ENCODE measurements around the gene CEP112.
A peak's percentile ranks its signal among the peaks of the same experiment; 100 is the strongest.

The CEP112 gene

GRCh38 chr17:66192378-66192687 is 400 bp upstream of the CEP112 start:
- POLR2A ChIA-PET: no interaction called here

DNA sequence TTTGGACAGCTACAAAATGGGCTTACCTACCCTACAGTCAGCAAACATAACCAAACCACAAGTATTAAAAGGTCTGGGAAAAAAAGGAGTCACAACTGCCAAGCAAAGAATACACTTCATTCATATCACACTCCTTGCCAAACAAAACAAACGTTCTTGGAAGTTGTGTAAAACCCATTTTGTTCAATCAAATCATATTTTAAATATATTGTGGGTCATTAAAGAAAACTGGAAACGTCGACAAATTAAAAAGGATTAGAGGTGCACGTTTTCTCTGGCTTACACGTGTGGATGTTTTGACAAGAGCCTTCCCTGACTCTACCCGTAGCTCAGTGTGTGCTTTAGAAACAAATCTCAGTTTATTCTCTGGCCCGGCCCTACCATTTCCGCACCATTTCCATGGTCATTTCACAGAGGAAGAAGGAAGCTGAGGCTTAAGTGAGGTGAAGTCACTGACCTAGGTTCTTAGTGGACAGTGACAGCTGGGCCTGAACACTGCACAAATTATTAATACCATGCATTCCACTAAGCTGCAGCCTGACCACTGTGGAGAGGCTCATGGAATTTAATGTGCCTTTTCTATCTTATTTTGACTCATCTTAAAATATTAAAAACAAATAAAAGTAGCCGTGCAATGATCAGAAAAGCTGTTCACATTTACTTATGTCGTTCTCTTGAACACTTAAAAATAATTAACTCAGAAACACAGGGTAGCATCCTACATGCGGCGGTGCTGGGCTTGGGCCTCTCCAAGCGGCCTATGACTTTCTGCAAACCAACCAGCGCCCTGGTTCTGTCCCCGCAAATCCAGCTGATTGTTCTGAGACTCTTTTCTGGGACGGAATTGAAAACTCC is 968 bp downstream of the CEP112 start:
- peak overlapping the region; percentile 64 for H3K4me3 ChIP-seq (ENCODE audit: low read depth, low read length)
- TF ChIP-seq, protein P1, sequence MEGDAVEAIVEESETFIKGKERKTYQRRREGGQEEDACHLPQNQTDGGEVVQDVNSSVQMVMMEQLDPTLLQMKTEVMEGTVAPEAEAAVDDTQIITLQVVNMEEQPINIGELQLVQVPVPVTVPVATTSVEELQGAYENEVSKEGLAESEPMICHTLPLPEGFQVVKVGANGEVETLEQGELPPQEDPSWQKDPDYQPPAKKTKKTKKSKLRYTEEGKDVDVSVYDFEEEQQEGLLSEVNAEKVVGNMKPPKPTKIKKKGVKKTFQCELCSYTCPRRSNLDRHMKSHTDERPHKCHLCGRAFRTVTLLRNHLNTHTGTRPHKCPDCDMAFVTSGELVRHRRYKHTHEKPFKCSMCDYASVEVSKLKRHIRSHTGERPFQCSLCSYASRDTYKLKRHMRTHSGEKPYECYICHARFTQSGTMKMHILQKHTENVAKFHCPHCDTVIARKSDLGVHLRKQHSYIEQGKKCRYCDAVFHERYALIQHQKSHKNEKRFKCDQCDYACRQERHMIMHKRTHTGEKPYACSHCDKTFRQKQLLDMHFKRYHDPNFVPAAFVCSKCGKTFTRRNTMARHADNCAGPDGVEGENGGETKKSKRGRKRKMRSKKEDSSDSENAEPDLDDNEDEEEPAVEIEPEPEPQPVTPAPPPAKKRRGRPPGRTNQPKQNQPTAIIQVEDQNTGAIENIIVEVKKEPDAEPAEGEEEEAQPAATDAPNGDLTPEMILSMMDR (IDR thresholded peaks at IDR 0.05; ENCODE audit: insufficient read depth, low read length, missing control alignments): no peak
- CTCF ChIA-PET: interaction anchor here (0.8 to 2.1 kb wide), 4 partner anchors 10 to 537 kb away, joined by 3 to 13 read pairs (median 3); no protein-coding TSS in a partner anchor
- no peak for DNase-seq (ENCODE audit: low read depth, low spot score)
- POLR2A ChIA-PET: interaction anchor here (0.6 kb wide), 1 partner anchor 25 kb away, joined by 4 read pairs; no protein-coding TSS in a partner anchor

More at GRCh38 chr17:66192378-66192687, 400 bp upstream of the CEP112 start:
- TF ChIP-seq, protein P1 (IDR thresholded peaks at IDR 0.05; ENCODE audit: insufficient read depth, low read length, missing control alignments): no peak
- DNase-seq (ENCODE audit: low read depth, low spot score): no peak
- CTCF ChIA-PET: interaction anchor here (0.6 kb wide), 1 partner anchor 1014 kb away, joined by 3 read pairs; no protein-coding TSS in a partner anchor
- H3K4me3 ChIP-seq (ENCODE audit: low read depth, low read length): peak overlapping the region; percentile 64

DNA sequence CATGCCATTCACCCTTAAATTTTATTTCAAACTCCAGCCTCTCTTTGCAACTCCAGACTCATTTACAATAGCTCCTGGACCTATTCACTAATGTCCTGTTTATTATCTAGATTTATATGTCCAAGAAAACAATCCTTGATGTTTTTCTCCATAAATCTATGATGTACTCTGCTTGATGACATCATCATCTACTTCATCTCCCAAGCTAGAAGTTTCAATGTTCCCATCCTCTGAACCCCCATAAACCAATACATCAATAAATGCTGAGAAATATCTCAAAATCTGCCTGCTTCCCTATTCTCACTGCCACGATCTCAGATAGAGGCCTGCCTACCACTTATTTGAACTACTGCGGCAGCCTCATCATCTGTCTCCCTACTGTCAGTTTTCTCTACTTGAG is 4.2 kb downstream of the CEP112 start:
- H3K4me3 ChIP-seq (ENCODE audit: low read depth, low read length): no peak overlapping the region
- TF ChIP-seq, protein P1 (IDR thresholded peaks at IDR 0.05; ENCODE audit: insufficient read depth, low read length, missing control alignments): no peak
- ChIA-PET CTCF (interaction anchor here (1.5 kb wide), 1 partner anchor 13 kb away, joined by 6 read pairs; no protein-coding TSS in a partner anchor), POLR2A (no interaction called here)
- DNase-seq (ENCODE audit: low read depth, low spot score): no peak

DNA sequence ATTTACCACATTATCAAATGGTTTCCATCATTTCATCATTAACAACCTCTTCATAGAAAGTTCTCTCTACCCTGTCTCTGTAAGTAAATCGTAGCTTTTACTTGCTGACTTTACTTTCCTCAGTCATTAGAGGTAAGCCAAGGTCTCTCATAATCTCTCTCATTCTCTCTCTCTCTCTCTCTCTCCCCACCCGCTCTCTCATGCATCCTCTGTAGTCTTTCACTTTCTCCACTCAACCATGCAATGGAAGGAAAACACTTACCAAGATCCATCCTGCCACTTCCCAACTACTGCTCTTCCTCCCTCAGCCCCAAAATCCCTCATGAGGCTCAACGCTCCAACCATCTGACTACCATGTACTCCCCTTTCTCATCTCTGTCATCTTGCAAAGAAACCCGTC is 6.1 kb downstream of the CEP112 start:
- TF ChIP-seq, protein P1 (IDR thresholded peaks at IDR 0.05; ENCODE audit: insufficient read depth, low read length, missing control alignments): no peak
- H3K4me3 ChIP-seq (ENCODE audit: low read depth, low read length): no peak overlapping the region
- CTCF ChIA-PET: no interaction called here
- POLR2A ChIA-PET: no interaction called here
- no peak for DNase-seq (ENCODE audit: low read depth, low spot score)

DNA sequence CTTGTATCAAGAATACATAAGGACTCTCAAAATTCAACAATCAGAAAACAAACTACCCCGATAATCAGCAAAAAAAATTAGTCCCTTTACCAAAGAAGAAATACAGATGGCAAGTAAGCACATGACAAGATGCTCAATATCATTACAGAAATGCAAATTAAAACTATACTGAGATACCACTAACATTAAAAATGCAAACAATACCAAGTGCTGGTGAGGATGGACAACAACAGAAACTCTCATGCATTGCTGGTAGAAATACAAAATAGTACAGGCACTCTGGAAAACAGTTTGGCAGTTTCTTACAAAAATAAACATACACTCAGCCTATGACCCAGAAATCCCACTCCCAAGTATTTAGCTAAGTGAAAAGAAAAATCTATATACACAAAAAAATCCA is 7.5 kb downstream of the CEP112 start:
- TF ChIP-seq, protein P1 (IDR thresholded peaks at IDR 0.05; ENCODE audit: insufficient read depth, low read length, missing control alignments): no peak
- DNase-seq (ENCODE audit: low read depth, low spot score): no peak
- ChIA-PET POLR2A (no interaction called here), CTCF (no interaction called here)
- no peak overlapping the region for H3K4me3 ChIP-seq (ENCODE audit: low read depth, low read length)

GRCh38 chr17:66183529-66183928 is 8.4 kb downstream of the CEP112 start:
- H3K4me3 ChIP-seq (ENCODE audit: low read depth, low read length): no peak overlapping the region
- no peak for DNase-seq (ENCODE audit: low read depth, low spot score)
- CTCF ChIA-PET: interaction anchor here (1.7 kb wide), 1 partner anchor 19 kb away, joined by 4 read pairs; no protein-coding TSS in a partner anchor
- POLR2A ChIA-PET: no interaction called here
- TF ChIP-seq, protein P1 (IDR thresholded peaks at IDR 0.05; ENCODE audit: insufficient read depth, low read length, missing control alignments): no peak
